K562 (cell line): ENCODE data around the gene SMIM13. TPM values are rescaled to one million over a fixed set of nuclear protein-coding genes. Genes with fewer than 3 reads are reported as not detected.

Experiments used
- ATF7 ChIP-seq: fragments of 450-650 bp; IDR thresholded peaks from 2 replicates; pipeline ENCODE4 v1.7.1; 2014; ENCODE audit warnings: mild to moderate bottlenecking, moderate library complexity
- CBFA2T2 ChIP-seq: fragments of 450-650 bp; conservative IDR thresholded peaks from 2 replicates; pipeline ENCODE4 v1.6.1; 2017; ENCODE audit warnings: mild to moderate bottlenecking
- CBFA2T3 ChIP-seq: fragments of 450-650 bp; IDR thresholded peaks from 2 replicates; pipeline ENCODE4 v1.6.1; 2017
- FOSL1 ChIP-seq: fragments of 200-800 bp; sonication (Bioruptor generic); conservative IDR thresholded peaks from 2 replicates; pipeline ENCODE4 v1.6.1; 2016; ENCODE audit warnings: missing genetic modification characterization, missing compliant biosample characterization
- JUN ChIP-seq, 2 experiments: sonication (generic) in 1 of 2; formaldehyde crosslinking in 1 of 2; IDR thresholded peaks; 2 replicates each; pipeline versions ENCODE4 v1.6.1 to v1.8.0; 2012 to 2022; ENCODE audit warnings: borderline replicate concordance in 2 of 2, mild to moderate bottlenecking in 2 of 2, improper control_type of control experiment in 1 of 2, low read depth in 1 of 2, low read length in 1 of 2, missing genetic modification reagents in 1 of 2
- JUND ChIP-seq, 2 experiments: IDR thresholded peaks; 2 replicates in 1 of 2; 3 replicates in 1 of 2; pipeline ENCODE4 v1.6.1; 2011; ENCODE audit warnings: borderline replicate concordance in 2 of 2, low read depth in 2 of 2, low read length in 2 of 2, improper control_type of control experiment in 1 of 2, missing biosample characterization in 1 of 2, missing genetic modification characterization in 1 of 2, missing genetic modification reagents in 1 of 2
- KAT2B ChIP-seq: IDR thresholded peaks from one replicate; pipeline ENCODE4 v1.6.1; 2012; ENCODE audit warnings: low read depth, mild to moderate bottlenecking, control low read depth, inconsistent platforms, low read length, moderate library complexity
- KDM1A ChIP-seq, 2 experiments: fragments of 450-650 bp; IDR thresholded peaks; 2 replicates each; pipeline ENCODE4 v1.6.1; 2016; ENCODE audit warnings: mild to moderate bottlenecking in 2 of 2
- KLF1 ChIP-seq: fragments of 450-650 bp; IDR thresholded peaks from 2 replicates; pipeline ENCODE4 v1.6.1; 2016; ENCODE audit warnings: missing genetic modification characterization, missing compliant biosample characterization
- MEIS2 ChIP-seq: fragments of 450-650 bp; IDR thresholded peaks from 2 replicates; pipeline ENCODE4 v1.6.1; 2014; ENCODE audit warnings: mild to moderate bottlenecking; ENCODE audit not compliant: partially characterized antibody
- MXD1 ChIP-seq: fragments of 250-450 bp; sonication (Bioruptor Pico); IDR thresholded peaks from 2 replicates; pipeline ENCODE4 v1.8.0; 2021; ENCODE audit warnings: borderline replicate concordance, mild to moderate bottlenecking, moderate library complexity; ENCODE audit not compliant: poor library complexity, severe bottlenecking
- NFIC ChIP-seq: fragments of 450-650 bp; IDR thresholded peaks from 2 replicates; pipeline ENCODE4 v1.6.1; 2017; ENCODE audit warnings: mild to moderate bottlenecking, inconsistent platforms
- TAL1 ChIP-seq: fragments of 450-650 bp; IDR thresholded peaks from 2 replicates; pipeline ENCODE4 v1.6.1; 2016; ENCODE audit warnings: mild to moderate bottlenecking
- TCF3 ChIP-seq: sonication (generic); formaldehyde crosslinking; IDR thresholded peaks from 2 replicates; pipeline ENCODE4 v1.4.0; 2020; ENCODE audit warnings: mild to moderate bottlenecking, missing genetic modification reagents
- TEAD4 ChIP-seq, 2 experiments: sonication (generic) in 1 of 2; formaldehyde crosslinking in 1 of 2; IDR thresholded peaks; 2 replicates each; pipeline versions ENCODE4 v1.6.1 to v1.8.0; 2012 to 2022; ENCODE audit warnings: borderline replicate concordance in 1 of 2, inconsistent platforms in 1 of 2, low read length in 1 of 2, mild to moderate bottlenecking in 1 of 2, missing genetic modification reagents in 1 of 2
- ZNF778 ChIP-seq: fragments of 450-650 bp; formaldehyde crosslinking; IDR thresholded peaks from 2 replicates; pipeline ENCODE4 v1.4.0; 2020; ENCODE audit warnings: mild to moderate bottlenecking, moderate library complexity
- polyA plus RNA-seq, 8 experiments: library from polyadenylated mRNA; depleted of rRNA in 4 of 8; stranded (reverse) in 5 of 8; unstranded in 3 of 8; fragments of >200 nt; fragmentation: Nextera tagmentation in 2 of 8; fragmentation: Illumina TruSeq in 1 of 8; extraction: Ambion mirVana in 2 of 8; extraction: Trizol in 1 of 8; gene quantifications; 2 replicates each; pipeline versions ENCODE4 v1.2.1 to v1.2.3, GENCODE V29; 2011 to 2014; ENCODE audit warnings: inconsistent platforms in 1 of 8, missing spikeins in 1 of 8
- total RNA-seq, 7 experiments: library from RNA; depleted of rRNA in 6 of 7; stranded (reverse); fragments of >200 nt in 6 of 7; fragmentation: Illumina TruSeq in 2 of 7; extraction: Trizol in 2 of 7; gene quantifications; 2 replicates each; pipeline versions ENCODE4 v1.2.1 to v1.2.3, GENCODE V29; 2011 to 2021; ENCODE audit warnings: low replicate concordance in 1 of 7
- TF ChIP-seq, protein P1 (sequence below): IDR thresholded peaks from 2 replicates; pipeline ENCODE4 v1.6.1; 2012; ENCODE audit warnings: low read depth, low read length, improper control_type of control experiment, borderline replicate concordance
- TF ChIP-seq, protein P2 (sequence below): fragments of 250-450 bp; sonication (Bioruptor Pico); IDR thresholded peaks from 2 replicates; pipeline ENCODE4 v1.9.0; 2021; ENCODE audit warnings: mild to moderate bottlenecking

SMIM13 gene
- total and polyA plus RNA-seq, 9 of the 15 experiments (the other 6 are each of a cell fraction or from before 2014, with no cell fraction given), result 5.5 to 24.8 (median 11.7) TPM

- TF ChIP-seq KAT2B, result no peak
- peak; percentile 89 for TF ChIP-seq JUND (IDR thresholded peaks at IDR 0.05; ENCODE audit: borderline replicate concordance, low read depth, low read length)
- peak; percentile 93; the same call in 2 of the 3 replicates for TF ChIP-seq JUND (tag; IDR thresholded peaks at IDR 0.05; ENCODE audit: borderline replicate concordance, low read depth, low read length)
- TF ChIP-seq ATF7, result peak; percentile 37; the same call in 1 of the 2 replicates
- no peak for TF ChIP-seq ZNF778 (CRISPR knock-in tag)
- TF ChIP-seq NFIC, result peak; percentile 88
- no peak for TF ChIP-seq MXD1
- TF ChIP-seq JUN (IDR thresholded peaks at IDR 0.05; ENCODE audit: borderline replicate concordance, low read depth, low read length), result peak; percentile 44; the same call in 1 of the 2 replicates
- TF ChIP-seq JUN (CRISPR knock-in tag; IDR thresholded peaks at IDR 0.05; ENCODE audit: borderline replicate concordance), result no peak
- TF ChIP-seq KLF1 (tag), result no peak
- TF ChIP-seq TEAD4 (IDR thresholded peaks at IDR 0.05; ENCODE audit: low read length), result peak; percentile 49; the same call in 1 of the 2 replicates
- TF ChIP-seq TEAD4 (CRISPR knock-in tag; IDR thresholded peaks at IDR 0.05; ENCODE audit: borderline replicate concordance), result no peak
- TF ChIP-seq MEIS2, result peak; percentile 87
- TF ChIP-seq CBFA2T3, result peak; percentile 77
- TF ChIP-seq TAL1, result peak; percentile 19; the same call in 1 of the 2 replicates
- TF ChIP-seq, protein P1, sequence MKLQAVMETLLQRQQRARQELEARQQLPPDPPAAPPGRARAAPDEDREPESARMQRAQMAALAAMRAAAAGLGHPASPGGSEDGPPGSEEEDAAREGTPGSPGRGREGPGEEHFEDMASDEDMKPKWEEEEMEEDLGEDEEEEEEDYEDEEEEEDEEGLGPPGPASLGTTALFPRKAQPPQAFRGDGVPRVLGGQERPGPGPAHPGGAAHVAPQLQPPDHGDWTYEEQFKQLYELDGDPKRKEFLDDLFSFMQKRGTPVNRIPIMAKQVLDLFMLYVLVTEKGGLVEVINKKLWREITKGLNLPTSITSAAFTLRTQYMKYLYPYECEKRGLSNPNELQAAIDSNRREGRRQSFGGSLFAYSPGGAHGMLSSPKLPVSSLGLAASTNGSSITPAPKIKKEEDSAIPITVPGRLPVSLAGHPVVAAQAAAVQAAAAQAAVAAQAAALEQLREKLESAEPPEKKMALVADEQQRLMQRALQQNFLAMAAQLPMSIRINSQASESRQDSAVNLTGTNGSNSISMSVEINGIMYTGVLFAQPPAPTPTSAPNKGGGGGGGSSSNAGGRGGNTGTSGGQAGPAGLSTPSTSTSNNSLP, result peak; percentile 47; the same call in 1 of the 2 replicates
- peak; percentile 49 for TF ChIP-seq CBFA2T2
- TF ChIP-seq KDM1A (IDR thresholded peaks at IDR 0.05), result peak; percentile 70 to 79
- TF ChIP-seq TCF3 (CRISPR knock-in tag), result 0 out of 2 replicates have a peak, but pooled peaks have one; percentile 14
- peak; percentile 88 for TF ChIP-seq FOSL1
- TF ChIP-seq, protein P2, sequence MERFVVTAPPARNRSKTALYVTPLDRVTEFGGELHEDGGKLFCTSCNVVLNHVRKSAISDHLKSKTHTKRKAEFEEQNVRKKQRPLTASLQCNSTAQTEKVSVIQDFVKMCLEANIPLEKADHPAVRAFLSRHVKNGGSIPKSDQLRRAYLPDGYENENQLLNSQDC, result no peak
Measured at GRCh38 chr6:11120271-11121005, 26.8 kb downstream of the SMIM13 start (continued).
